HCT116 (cell line): ENCODE measurements around the gene SMPDL3A. TPM values are rescaled to one million over a fixed set of nuclear protein-coding genes. Genes with fewer than 3 reads are reported as not detected.

ENCODE experiments used
- ATAC-seq: fragments of 200-7000 bp; cut with Tn5 transposase; 2 replicates; pipeline ENCODE4 v1.9.1; 2020; ENCODE audit warnings: mild to moderate bottlenecking, moderate library complexity
- BruUV-seq: library from RNA; stranded (reverse); fragments of 400-500 nt; replicated peaks from 2 replicates; lab custom pipeline; 2021; lab: Mats Ljungman, UMichigan
- CTCF ChIA-PET: fragments of 300-600 bp; sonication (Branson Sonifier 250); formaldehyde crosslinking; loops from one replicate; lab custom pipeline; 2021; ENCODE audit warnings: antibody characterized with exemption; lab: Charles Lee
- POLR2A ChIA-PET: fragments of 300-600, 350-600 bp; sonication (Branson Sonifier 250); formaldehyde crosslinking; loops from one replicate; lab custom pipeline; 2021; ENCODE audit warnings: antibody characterized with exemption; lab: Charles Lee
- RAD21 ChIA-PET, 2 experiments: fragments of 300-600 bp; sonication (Branson Sonifier 250); formaldehyde crosslinking; loops; one replicate each; lab custom pipeline; 2023; ENCODE audit warnings: low total read pairs in 2 of 2; ENCODE audit not compliant: uncharacterized antibody in 2 of 2, unreplicated experiment in 2 of 2, low non-redundant PET in 1 of 2; lab: Charles Lee
- DNase-seq: peaks from one replicate; pipeline ENCODE4 v3.0.0-alpha.2; 2010; ENCODE audit warnings: low read depth, low spot score
- H2AFZ ChIP-seq: fragments of 200-600 bp; shearing (Covaris generic), sonication (generic); 2 replicates; pipeline ENCODE4 v1.6.1; 2017; ENCODE audit warnings: low read depth, mixed run types, mixed read lengths, antibody characterized with exemption, low read length; ENCODE audit not compliant: poor library complexity, severe bottlenecking
- H3K27ac ChIP-seq: 2 replicates; pipeline ENCODE4 v1.5.1; 2012; ENCODE audit warnings: low read depth, low read length
- H3K27me3 ChIP-seq: fragments of 200-600 bp; sonication (generic); 2 replicates; pipeline ENCODE4 v1.6.1; 2016; ENCODE audit warnings: mixed run types, low read length, mixed read lengths; ENCODE audit not compliant: insufficient read depth
- H3K36me3 ChIP-seq, 2 experiments: fragments of 200-500 bp in 1 of 2; fragments of 200-600 bp in 1 of 2; sonication (Bioruptor generic) in 1 of 2; sonication (generic) in 1 of 2; 2 replicates each; pipeline versions ENCODE4 v1.5.1 to v1.6.1; 2014 to 2016; ENCODE audit warnings: low read length in 2 of 2, inconsistent platforms in 1 of 2, mixed read lengths in 1 of 2, mixed run types in 1 of 2; ENCODE audit not compliant: insufficient read depth in 2 of 2, control insufficient read depth in 1 of 2
- H3K4me1 ChIP-seq, 2 experiments: fragments of 200-600 bp in 1 of 2; sonication (generic) in 1 of 2; 2 replicates each; pipeline versions ENCODE4 v1.5.1 to v1.6.1; 2012 to 2017; ENCODE audit warnings: low read length in 2 of 2, inconsistent platforms in 1 of 2, mild to moderate bottlenecking in 1 of 2, mixed read lengths in 1 of 2, mixed run types in 1 of 2, moderate library complexity in 1 of 2; ENCODE audit not compliant: insufficient read depth in 2 of 2, control insufficient read depth in 1 of 2
- H3K4me2 ChIP-seq: fragments of 200-600 bp; sonication (generic); 2 replicates; pipeline ENCODE4 v1.6.1; 2017; ENCODE audit warnings: mixed run types, low read length, mixed read lengths
- H3K4me3 ChIP-seq, 2 experiments: fragments of 200-600 bp in 1 of 2; sonication (generic) in 1 of 2; replicated peaks in 1 of 2; 2 replicates each; pipeline ENCODE4 v1.5.1; 2011 to 2016; ENCODE audit warnings: low read length in 2 of 2, control low read depth in 1 of 2, low read depth in 1 of 2, mild to moderate bottlenecking in 1 of 2, mixed read lengths in 1 of 2, mixed run types in 1 of 2
- H3K79me2 ChIP-seq: fragments of 200-600 bp; sonication (generic); 2 replicates; pipeline ENCODE4 v1.6.1; 2017; ENCODE audit warnings: mild to moderate bottlenecking, mixed run types, low read length, moderate library complexity, mixed read lengths; ENCODE audit not compliant: insufficient read depth
- H3K9ac ChIP-seq: fragments of 200-600 bp; sonication (generic); 2 replicates; pipeline ENCODE4 v1.6.1; 2016; ENCODE audit warnings: low read length, mixed read lengths
- H3K9me2 ChIP-seq: fragments of 200-600 bp; sonication (generic), shearing (Covaris generic); 2 replicates; pipeline ENCODE4 v1.6.1; 2017; ENCODE audit warnings: mixed run types, mild to moderate bottlenecking, moderate library complexity; ENCODE audit not compliant: insufficient read depth
- H3K9me3 ChIP-seq, 2 experiments: fragments of 200-500 bp in 1 of 2; fragments of 200-600 bp in 1 of 2; sonication (Bioruptor generic) in 1 of 2; sonication (generic) in 1 of 2; 2 replicates each; pipeline ENCODE4 v1.6.1; 2014 to 2017; ENCODE audit warnings: low read length in 2 of 2, mixed read lengths in 2 of 2, inconsistent platforms in 1 of 2, low read depth in 1 of 2, mild to moderate bottlenecking in 1 of 2, mixed run types in 1 of 2, moderate library complexity in 1 of 2; ENCODE audit not compliant: control insufficient read depth in 1 of 2, insufficient read depth in 1 of 2
- H4K20me1 ChIP-seq: fragments of 200-600 bp; sonication (generic), shearing (Covaris generic); 2 replicates; pipeline ENCODE4 v1.6.1; 2017; ENCODE audit warnings: mixed run types, mild to moderate bottlenecking, moderate library complexity; ENCODE audit not compliant: insufficient read depth
- ATF3 ChIP-seq: IDR thresholded peaks from 2 replicates; pipeline ENCODE4 v1.6.1; 2012
- CBX3 ChIP-seq: IDR thresholded peaks from 2 replicates; pipeline ENCODE4 v1.6.1; 2012; ENCODE audit warnings: low read depth
- CEBPB ChIP-seq: IDR thresholded peaks from 2 replicates; pipeline ENCODE4 v1.6.1; 2012; ENCODE audit warnings: low read depth
- EGR1 ChIP-seq: IDR thresholded peaks from 2 replicates; pipeline ENCODE4 v1.6.1; 2012; ENCODE audit warnings: low read depth
- ELF1 ChIP-seq: IDR thresholded peaks from 2 replicates; pipeline ENCODE4 v1.6.1; 2012; ENCODE audit warnings: low read depth, borderline replicate concordance
- EZH2phosphoT487 ChIP-seq: fragments of 200-600 bp; IDR thresholded peaks from 2 replicates; pipeline ENCODE4 v1.6.1; 2018; ENCODE audit warnings: antibody characterized with exemption, borderline replicate concordance
- FOSL1 ChIP-seq: IDR thresholded peaks from 2 replicates; pipeline ENCODE4 v1.6.1; 2012; ENCODE audit warnings: low read depth
- JUND ChIP-seq: IDR thresholded peaks from 2 replicates; pipeline ENCODE4 v1.6.1; 2012
- MAX ChIP-seq: IDR thresholded peaks from 2 replicates; pipeline ENCODE4 v1.6.1; 2012
- POLR2A ChIP-seq: IDR thresholded peaks from 2 replicates; pipeline ENCODE4 v1.7.0; 2011; ENCODE audit warnings: borderline replicate concordance; ENCODE audit not compliant: insufficient read depth, insufficient read length; ENCODE audit errors: extremely low read depth
- POLR2AphosphoS5 ChIP-seq: IDR thresholded peaks from 2 replicates; pipeline ENCODE4 v1.6.1; 2011; ENCODE audit warnings: mild to moderate bottlenecking, low read depth, low read length, moderate library complexity
- RAD21 ChIP-seq: IDR thresholded peaks from 2 replicates; pipeline ENCODE4 v1.6.1; 2012; ENCODE audit warnings: low read depth, mild to moderate bottlenecking
- REST ChIP-seq: IDR thresholded peaks from 2 replicates; pipeline ENCODE4 v1.6.1; 2012; ENCODE audit warnings: low read depth
- SIN3A ChIP-seq: IDR thresholded peaks from 2 replicates; pipeline ENCODE4 v1.6.1; 2012; ENCODE audit warnings: low read depth
- SRF ChIP-seq: IDR thresholded peaks from 2 replicates; pipeline ENCODE4 v1.6.1; 2012; ENCODE audit warnings: low read depth
- TCF7L2 ChIP-seq: IDR thresholded peaks from 2 replicates; pipeline ENCODE4 v1.7.0; 2011; ENCODE audit warnings: borderline replicate concordance, inconsistent platforms; ENCODE audit not compliant: insufficient read depth, insufficient read length; ENCODE audit errors: extremely low read depth
- YY1 ChIP-seq: IDR thresholded peaks from 2 replicates; pipeline ENCODE4 v1.6.1; 2011; ENCODE audit warnings: low read length, low read depth, moderate library complexity, mild to moderate bottlenecking; ENCODE audit not compliant: insufficient replicate concordance; ENCODE audit errors: extremely low read depth
- ZFX ChIP-seq: fragments of 450-650 bp; IDR thresholded peaks from 2 replicates; pipeline ENCODE4 v1.6.1; 2017
- ZNF274 ChIP-seq: fragments of 200-500 bp; sonication (Bioruptor generic); IDR thresholded peaks from 2 replicates; pipeline ENCODE4 v1.6.1; 2014; ENCODE audit warnings: mild to moderate bottlenecking, low read depth, low read length, inconsistent platforms
- intact Hi-C: fragments of 100-400 bp; cut with micrococcal nuclease; formaldehyde crosslinking; loops from 2 replicates; pipeline ENCODE4 v1.10.0; 2022
- total RNA-seq: library from RNA; stranded (reverse); gene quantifications from one replicate; pipeline ENCODE4 v1.2.1, GENCODE V29; 2021; ENCODE audit not compliant: unreplicated experiment

The SMPDL3A gene
- total RNA-seq, 1 experiment from 2014 or later: 2.4 TPM

- CTCF ChIA-PET: no interaction called here
- no peaks in the 10 kb centered on the region for H4K20me1 ChIP-seq
- DNase-seq (no peak), ATAC-seq (no peak)
- H3K79me2 ChIP-seq: no peaks in the 10 kb centered on the region
- no peak overlapping the region for H3K27ac ChIP-seq
- BruUV-seq: no TSS peak
- no peaks in the 10 kb centered on the region for H3K9me3 ChIP-seq
- H2AFZ ChIP-seq: no peak overlapping the region
- no peaks in the 10 kb centered on the region for H3K36me3 ChIP-seq
- RAD21 ChIA-PET: no interaction called here
- no peak for TF ChIP-seq ATF3
- no peak for TF ChIP-seq MAX
- TF ChIP-seq ZNF274: no peak
- no peak for TF ChIP-seq EZH2phosphoT487
- no peak for TF ChIP-seq ZFX
- no peak for TF ChIP-seq CEBPB
- TF ChIP-seq YY1: no peak
- no peak for TF ChIP-seq SRF
- no peak for TF ChIP-seq JUND
- TF ChIP-seq POLR2A: no peak
- TF ChIP-seq ELF1: no peak
- TF ChIP-seq POLR2AphosphoS5: no peak
- TF ChIP-seq EGR1: no peak
- H3K4me3 ChIP-seq: no peak overlapping the region
- no peak overlapping the region for H3K4me2 ChIP-seq
- H3K9ac ChIP-seq: no peak overlapping the region
- POLR2A ChIA-PET: no interaction called here
- intact Hi-C loops: no loop called here
- no peaks in the 10 kb centered on the region for H3K27me3 ChIP-seq
- H3K4me1 ChIP-seq: no peaks in the 10 kb centered on the region
- H3K9me2 ChIP-seq: no peaks in the 10 kb centered on the region
Observed at GRCh38 chr6:122760330-122760729, 28.7 kb upstream of the SMPDL3A start.

- H4K20me1 ChIP-seq: no peaks in the 10 kb centered on the region
- TF ChIP-seq ELF1 (no peak), SIN3A (no peak), REST (no peak), FOSL1 (no peak), TCF7L2 (no peak), RAD21 (no peak), CEBPB (no peak), CBX3 (no peak), EGR1 (no peak), POLR2A (no peak)
- DNase-seq (no peak), ATAC-seq (no peak)
- no peaks in the 10 kb centered on the region for H3K4me1 ChIP-seq
- H3K9ac ChIP-seq: no peak overlapping the region
- BruUV-seq: no TSS peak
- RAD21 ChIA-PET: no interaction called here
- H2AFZ ChIP-seq: peak overlapping the region; percentile 1
- H3K4me2 ChIP-seq: no peak overlapping the region
- H3K79me2 ChIP-seq: no peaks in the 10 kb centered on the region
- no peak overlapping the region for H3K4me3 ChIP-seq
- CTCF ChIA-PET: no interaction called here
- H3K9me2 ChIP-seq: no peaks in the 10 kb centered on the region
- H3K27ac ChIP-seq: no peak overlapping the region
- intact Hi-C loops: no loop called here
- POLR2A ChIA-PET: no interaction called here
- no peaks in the 10 kb centered on the region for H3K27me3 ChIP-seq
- no peaks in the 10 kb centered on the region for H3K36me3 ChIP-seq
- no peaks in the 10 kb centered on the region for H3K9me3 ChIP-seq
Observed at GRCh38 chr6:122766256-122766655, 22.8 kb upstream of the SMPDL3A start.
